HepG2 (cell line): ENCODE measurements around the gene ZBTB32. TPM values are rescaled to one million over a fixed set of nuclear protein-coding genes. Genes with fewer than 3 reads are reported as not detected.

ENCODE experiments used
- ARID4A ChIP-seq: sonication (generic); formaldehyde crosslinking; IDR thresholded peaks from 2 replicates; pipeline ENCODE4 v1.5.0; 2020; ENCODE audit warnings: mild to moderate bottlenecking, missing genetic modification reagents, borderline replicate concordance
- NBN ChIP-seq: fragments of 450-650 bp; conservative IDR thresholded peaks from 2 replicates; pipeline ENCODE4 v1.6.1; 2017
- PATZ1 ChIP-seq: sonication (generic); formaldehyde crosslinking; IDR thresholded peaks from 2 replicates; pipeline ENCODE4 v1.4.0; 2020; ENCODE audit warnings: missing genetic modification reagents
- PHF5A ChIP-seq: IDR thresholded peaks from one replicate; pipeline ENCODE4 v1.6.1; 2018; ENCODE audit warnings: low read depth, missing genetic modification reagents; ENCODE audit not compliant: unreplicated experiment
- TCF12 ChIP-seq, 2 experiments: fragments of 450-650 bp in 1 of 2; sonication (generic) in 1 of 2; formaldehyde crosslinking in 1 of 2; IDR thresholded peaks; 2 replicates each; pipeline versions ENCODE4 v1.6.1 to v1.8.0; 2017 to 2022; ENCODE audit warnings: antibody characterized with exemption in 1 of 2, mild to moderate bottlenecking in 1 of 2, missing genetic modification reagents in 1 of 2, moderate library complexity in 1 of 2
- UBTF ChIP-seq: sonication (generic); formaldehyde crosslinking; IDR thresholded peaks from 2 replicates; pipeline ENCODE4 v1.4.0; 2020; ENCODE audit warnings: mild to moderate bottlenecking, missing genetic modification reagents
- YY1 ChIP-seq: IDR thresholded peaks from 2 replicates; pipeline ENCODE4 v1.6.1; 2011; ENCODE audit warnings: low read length, low read depth, moderate library complexity, mild to moderate bottlenecking; ENCODE audit not compliant: insufficient read depth, insufficient replicate concordance
- ZNF207 ChIP-seq: fragments of 450-650 bp; IDR thresholded peaks from 2 replicates; pipeline ENCODE4 v1.6.1; 2016; ENCODE audit warnings: antibody characterized with exemption, borderline replicate concordance
- ZNF275 ChIP-seq: sonication (generic); formaldehyde crosslinking; IDR thresholded peaks from 2 replicates; pipeline ENCODE4 v1.8.0; 2022; ENCODE audit warnings: missing genetic modification reagents, mild to moderate bottlenecking, inconsistent platforms, borderline replicate concordance
- ZNF335 ChIP-seq: sonication (generic); formaldehyde crosslinking; IDR thresholded peaks from 2 replicates; pipeline ENCODE4 v1.4.0; 2020; ENCODE audit warnings: missing genetic modification reagents
- ZNF670 ChIP-seq: sonication (generic); formaldehyde crosslinking; IDR thresholded peaks from 2 replicates; pipeline ENCODE4 v1.8.0; 2022; ENCODE audit warnings: mild to moderate bottlenecking, missing genetic modification reagents, borderline replicate concordance
- polyA plus RNA-seq, 8 experiments: library from polyadenylated mRNA; depleted of rRNA in 3 of 8; stranded (reverse) in 7 of 8; unstranded in 1 of 8; fragments of >200 nt; fragmentation: Illumina TruSeq in 4 of 8; extraction: Trizol in 4 of 8; gene quantifications; 2 replicates each; pipeline versions ENCODE4 v1.2.1 to v1.2.3, GENCODE V29; 2011 to 2016; ENCODE audit warnings: low read depth in 4 of 8, missing spikeins in 1 of 8, mixed read lengths in 1 of 8; ENCODE audit not compliant: insufficient read depth in 1 of 8
- total RNA-seq, 5 experiments: library from RNA; depleted of rRNA; stranded (reverse); fragments of >200 nt; fragmentation: Illumina TruSeq; extraction: Trizol; gene quantifications; 2 replicates each; pipeline ENCODE4 v1.2.3, GENCODE V29; 2016; ENCODE audit warnings: low read depth in 1 of 5
- TF ChIP-seq, protein P1 (sequence below): sonication (generic); formaldehyde crosslinking; IDR thresholded peaks from 2 replicates; pipeline ENCODE4 v1.4.0; 2020; ENCODE audit warnings: missing genetic modification reagents, mild to moderate bottlenecking, borderline replicate concordance
- TF ChIP-seq, protein P2 (sequence below): sonication (generic); formaldehyde crosslinking; IDR thresholded peaks from 2 replicates; pipeline ENCODE4 v1.4.0; 2020; ENCODE audit warnings: mild to moderate bottlenecking, low read depth, missing genetic modification reagents

ZBTB32 gene
- total and polyA plus RNA-seq, 2 of the 13 experiments (the other 11 are each of a cell fraction or from before 2014, with no cell fraction given): not detected

GRCh38 chr19:35744430-35745327 is 40.3 kb downstream of the ZBTB32 start (continued):
- TF ChIP-seq, protein P1, sequence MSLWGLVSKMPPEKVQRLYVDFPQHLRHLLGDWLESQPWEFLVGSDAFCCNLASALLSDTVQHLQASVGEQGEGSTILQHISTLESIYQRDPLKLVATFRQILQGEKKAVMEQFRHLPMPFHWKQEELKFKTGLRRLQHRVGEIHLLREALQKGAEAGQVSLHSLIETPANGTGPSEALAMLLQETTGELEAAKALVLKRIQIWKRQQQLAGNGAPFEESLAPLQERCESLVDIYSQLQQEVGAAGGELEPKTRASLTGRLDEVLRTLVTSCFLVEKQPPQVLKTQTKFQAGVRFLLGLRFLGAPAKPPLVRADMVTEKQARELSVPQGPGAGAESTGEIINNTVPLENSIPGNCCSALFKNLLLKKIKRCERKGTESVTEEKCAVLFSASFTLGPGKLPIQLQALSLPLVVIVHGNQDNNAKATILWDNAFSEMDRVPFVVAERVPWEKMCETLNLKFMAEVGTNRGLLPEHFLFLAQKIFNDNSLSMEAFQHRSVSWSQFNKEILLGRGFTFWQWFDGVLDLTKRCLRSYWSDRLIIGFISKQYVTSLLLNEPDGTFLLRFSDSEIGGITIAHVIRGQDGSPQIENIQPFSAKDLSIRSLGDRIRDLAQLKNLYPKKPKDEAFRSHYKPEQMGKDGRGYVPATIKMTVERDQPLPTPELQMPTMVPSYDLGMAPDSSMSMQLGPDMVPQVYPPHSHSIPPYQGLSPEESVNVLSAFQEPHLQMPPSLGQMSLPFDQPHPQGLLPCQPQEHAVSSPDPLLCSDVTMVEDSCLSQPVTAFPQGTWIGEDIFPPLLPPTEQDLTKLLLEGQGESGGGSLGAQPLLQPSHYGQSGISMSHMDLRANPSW (CRISPR knock-in tag): no peak
- TF ChIP-seq ZNF207: no peak
- TF ChIP-seq TCF12 (IDR thresholded peaks at IDR 0.05): no peak
- TF ChIP-seq TCF12 (CRISPR knock-in tag; IDR thresholded peaks at IDR 0.05): no peak
- no peak for TF ChIP-seq ZNF670 (CRISPR knock-in tag)
- TF ChIP-seq ARID4A (CRISPR knock-in tag): peak; percentile 51
- TF ChIP-seq PATZ1: 0 out of 2 replicates have a peak, but pooled peaks have one; percentile 15
- TF ChIP-seq ZNF335: no peak
- TF ChIP-seq YY1: no peak
- TF ChIP-seq, protein P2, sequence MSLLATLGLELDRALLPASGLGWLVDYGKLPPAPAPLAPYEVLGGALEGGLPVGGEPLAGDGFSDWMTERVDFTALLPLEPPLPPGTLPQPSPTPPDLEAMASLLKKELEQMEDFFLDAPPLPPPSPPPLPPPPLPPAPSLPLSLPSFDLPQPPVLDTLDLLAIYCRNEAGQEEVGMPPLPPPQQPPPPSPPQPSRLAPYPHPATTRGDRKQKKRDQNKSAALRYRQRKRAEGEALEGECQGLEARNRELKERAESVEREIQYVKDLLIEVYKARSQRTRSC (CRISPR knock-in tag): no peak
- no peak for TF ChIP-seq ZNF275 (CRISPR knock-in tag)
- TF ChIP-seq PHF5A (CRISPR knock-in tag): no peak
- no peak for TF ChIP-seq UBTF
- TF ChIP-seq NBN: no peak
